Lower leg skin (tissue), 4 donors: Measurements from ENCODE around the gene CD8B2. TPM values are rescaled to one million over a fixed set of nuclear protein-coding genes. Genes with fewer than 3 reads are reported as not detected.
"Not testable (repeated sequence)": the region's sequence is repeated elsewhere in the genome, so short reads cannot be mapped to it uniquely, and the experiment has no call there.

Source experiments
- DNase-seq, 2 donors: peaks; one replicate each; pipeline ENCODE4 v3.0.0-alpha.2; 2019; ENCODE audit warnings: low spot score in 2 of 2
- H3K4me3 ChIP-seq: fragments of 200-600 bp; sonication (generic); 2 replicates; pipeline ENCODE4 v1.5.1; 2017; ENCODE audit warnings: mild to moderate bottlenecking, low read depth; ENCODE audit not compliant: poor library complexity, severe bottlenecking
- POLR2A ChIP-seq, 2 donors: fragments of 450-650 bp; IDR thresholded peaks; one replicate each; pipeline ENCODE4 v1.6.1; 2016 to 2017; ENCODE audit warnings: antibody characterized with exemption in 2 of 2, mild to moderate bottlenecking in 1 of 2, moderate library complexity in 1 of 2
- WGBS, 2 donors: methylation state at CpG; one replicate each; pipeline ENCODE4 v1.1.5; 2018; 5-methylcytosine and 5-hydroxymethylcytosine counted together
- intact Hi-C: fragments of 100-400 bp; cut with DNase I; formaldehyde crosslinking; loops from one replicate; pipeline ENCODE4 v1.15.0; 2023; ENCODE audit warnings: low total_unique reads
- total RNA-seq, 4 donors: library from RNA; depleted of rRNA; stranded (reverse); fragments of >200 nt; gene quantifications; one replicate each; pipeline ENCODE4 v1.1.0, GENCODE V29; 2016
- TF ChIP-seq, protein P1 (sequence below), 3 donors: fragments of 450-650 bp; IDR thresholded peaks; one replicate each; pipeline ENCODE4 v1.5.1; 2016; ENCODE audit warnings: antibody characterized with exemption in 3 of 3, mild to moderate bottlenecking in 3 of 3, moderate library complexity in 2 of 3

Gene CD8B2
- total RNA-seq, 4 donors from 2014 or later: 0.13 to 0.17 TPM; not detected in 2

DNA sequence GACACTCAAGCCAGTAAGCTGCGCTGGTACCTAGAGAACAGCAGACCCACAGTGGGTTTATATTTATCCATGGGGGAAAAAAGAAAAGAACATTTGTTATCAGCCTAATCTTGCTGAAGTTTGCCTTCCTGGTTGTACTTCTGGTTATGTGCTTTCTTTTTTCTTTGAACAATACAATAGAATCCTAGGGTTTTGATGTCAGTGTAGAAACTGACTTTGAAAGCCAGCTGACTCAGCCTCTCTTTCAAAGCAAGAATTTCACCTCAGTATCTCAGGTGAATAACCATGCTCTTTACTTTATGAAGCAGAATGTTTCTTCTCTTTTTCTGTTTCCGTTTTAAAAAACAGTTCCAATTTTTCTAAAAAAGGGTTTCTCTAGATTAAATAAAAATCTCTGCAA, 78.4 kb downstream of the CD8B2 start:
- no peak for DNase-seq
- WGBS, 2 donors: 74 to 80% methylated on average over 2 of the region's 2 CpGs
- no peak overlapping the region for H3K4me3 ChIP-seq
- TF ChIP-seq, protein P1, sequence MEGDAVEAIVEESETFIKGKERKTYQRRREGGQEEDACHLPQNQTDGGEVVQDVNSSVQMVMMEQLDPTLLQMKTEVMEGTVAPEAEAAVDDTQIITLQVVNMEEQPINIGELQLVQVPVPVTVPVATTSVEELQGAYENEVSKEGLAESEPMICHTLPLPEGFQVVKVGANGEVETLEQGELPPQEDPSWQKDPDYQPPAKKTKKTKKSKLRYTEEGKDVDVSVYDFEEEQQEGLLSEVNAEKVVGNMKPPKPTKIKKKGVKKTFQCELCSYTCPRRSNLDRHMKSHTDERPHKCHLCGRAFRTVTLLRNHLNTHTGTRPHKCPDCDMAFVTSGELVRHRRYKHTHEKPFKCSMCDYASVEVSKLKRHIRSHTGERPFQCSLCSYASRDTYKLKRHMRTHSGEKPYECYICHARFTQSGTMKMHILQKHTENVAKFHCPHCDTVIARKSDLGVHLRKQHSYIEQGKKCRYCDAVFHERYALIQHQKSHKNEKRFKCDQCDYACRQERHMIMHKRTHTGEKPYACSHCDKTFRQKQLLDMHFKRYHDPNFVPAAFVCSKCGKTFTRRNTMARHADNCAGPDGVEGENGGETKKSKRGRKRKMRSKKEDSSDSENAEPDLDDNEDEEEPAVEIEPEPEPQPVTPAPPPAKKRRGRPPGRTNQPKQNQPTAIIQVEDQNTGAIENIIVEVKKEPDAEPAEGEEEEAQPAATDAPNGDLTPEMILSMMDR (IDR thresholded peaks at IDR 0.05): no peak
- no peak for TF ChIP-seq POLR2A (IDR thresholded peaks at IDR 0.05)
- intact Hi-C loops: no loop called here

DNA sequence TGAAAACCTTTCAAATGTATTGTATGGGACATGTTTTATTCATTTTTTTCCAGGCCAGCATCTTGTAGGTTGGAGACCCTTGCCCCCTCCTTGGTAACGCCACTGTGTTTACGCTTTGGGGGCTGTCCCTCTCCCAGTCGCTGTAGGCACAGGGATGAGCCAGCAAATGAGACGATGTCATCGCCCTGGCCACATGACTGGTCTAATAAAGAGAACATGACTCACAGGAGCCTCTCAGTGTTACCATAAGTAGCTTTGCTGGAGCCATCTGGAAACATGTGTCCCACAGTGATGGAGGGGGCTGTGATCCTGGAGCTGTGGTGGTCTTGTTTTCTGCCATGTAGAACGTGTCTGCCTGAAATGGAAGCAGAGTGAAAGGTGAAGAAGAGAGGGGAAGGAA, 78.9 kb downstream of the CD8B2 start:
- no peak overlapping the region for H3K4me3 ChIP-seq
- intact Hi-C loops: no loop called here
- 50% methylated on average over 6 of the region's 6 CpGs for WGBS, 2 donors
- TF ChIP-seq POLR2A (IDR thresholded peaks at IDR 0.05): no peak
- TF ChIP-seq, protein P1 (IDR thresholded peaks at IDR 0.05): no peak
- DNase-seq: peak in 1 of 2 donors; percentile 32

DNA sequence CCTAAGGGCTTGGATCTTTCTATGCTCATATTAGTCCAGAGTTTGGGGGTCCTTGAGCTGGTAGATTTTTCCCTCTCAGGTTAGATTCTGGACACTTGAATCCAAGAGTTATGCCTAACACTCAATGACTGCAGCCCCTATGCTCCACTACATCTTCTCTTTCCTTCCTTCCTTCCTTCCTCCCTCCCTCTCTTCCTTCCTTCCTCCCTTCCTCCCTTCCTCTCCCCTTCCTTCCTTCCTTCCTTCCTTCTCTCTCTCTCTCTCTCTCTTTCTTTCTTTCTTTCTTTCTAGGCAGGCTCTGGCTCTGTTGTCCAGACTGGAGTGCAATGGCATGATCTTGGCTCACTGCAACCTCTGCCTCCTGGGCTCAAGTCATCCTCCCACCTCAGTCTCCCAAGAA, 79.3 kb downstream of the CD8B2 start:
- intact Hi-C loops, H3K4me3 ChIP-seq, DNase-seq: not testable (repeated sequence)

DNA sequence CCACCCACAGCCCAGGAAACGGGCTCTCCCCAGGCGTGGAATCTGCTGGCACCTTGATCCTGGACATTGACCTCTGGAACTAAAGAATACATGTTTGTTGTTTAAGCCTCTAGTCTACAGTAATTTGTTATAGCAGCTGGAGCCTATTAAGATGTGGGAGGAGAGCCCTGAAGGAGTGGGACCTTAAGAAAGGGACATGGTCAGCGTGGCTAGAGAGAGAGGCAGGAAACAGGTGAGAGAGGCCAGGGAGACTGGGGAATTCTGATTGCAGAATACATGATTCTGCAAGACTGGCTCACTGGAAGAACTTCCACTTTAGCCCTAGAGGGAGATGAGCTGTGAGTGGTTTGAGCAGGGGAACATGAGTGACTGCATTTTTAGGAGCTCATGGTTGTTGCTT, 83.2 kb downstream of the CD8B2 start:
- DNase-seq: no peak
- WGBS, 2 donors: 81 to 83% methylated on average over 3 of the region's 3 CpGs
- intact Hi-C loops: no loop called here
- no peak for TF ChIP-seq POLR2A (IDR thresholded peaks at IDR 0.05)
- TF ChIP-seq, protein P1 (IDR thresholded peaks at IDR 0.05): no peak
- no peak overlapping the region for H3K4me3 ChIP-seq

Other genes starting within 250 kb of the CD8B2 start
- gene RGPD3, start 19.0 kb upstream of the CD8B2 start, total RNA-seq: under 1 TPM; 0.20 to 0.65 (median 0.31) TPM